Caco-2 (cell line): ENCODE measurements around the gene HCFC2. TPM values are rescaled to one million over a fixed set of nuclear protein-coding genes. Genes with fewer than 3 reads are reported as not detected.
A peak's percentile ranks its signal among the peaks of the same experiment; 100 is the strongest.

Experiments used
- BruUV-seq: library from RNA; stranded (reverse); fragments of 400-500 nt; replicated peaks from 2 replicates; lab custom pipeline; 2021; lab: Mats Ljungman, UMichigan
- CTCF ChIA-PET: fragments of 300-600 bp; sonication (Branson Sonifier 250); formaldehyde crosslinking; loops from one replicate; lab custom pipeline; 2022; ENCODE audit warnings: antibody characterized with exemption; lab: Charles Lee
- POLR2A ChIA-PET: fragments of 300-600 bp; sonication (Branson Sonifier 250); formaldehyde crosslinking; loops from one replicate; lab custom pipeline; 2022; ENCODE audit warnings: antibody characterized with exemption; lab: Charles Lee
- DNase-seq, 2 experiments: peaks; one replicate each; pipeline versions ENCODE4 v3.0.0 to v3.0.0-alpha.2; 2020 to 2022
- H3K27me3 ChIP-seq: replicated peaks from 2 replicates; pipeline ENCODE4 v1.6.0; 2011; ENCODE audit warnings: low read length; ENCODE audit not compliant: control insufficient read depth, insufficient read depth
- H3K36me3 ChIP-seq: 2 replicates; pipeline ENCODE4 v1.5.1; 2011; ENCODE audit warnings: low read length; ENCODE audit not compliant: control insufficient read depth, insufficient read depth
- H3K4me1 ChIP-seq: fragments of 250-450 bp; sonication (Bioruptor Pico); 2 replicates; pipeline ENCODE4 v1.5.1; 2020; ENCODE audit warnings: mild to moderate bottlenecking
- H3K4me3 ChIP-seq: 2 replicates; pipeline ENCODE4 v1.5.1; 2011; ENCODE audit warnings: low read depth, mild to moderate bottlenecking, control low read depth, low read length
- H3K9me3 ChIP-seq: fragments of 250-450 bp; sonication (Bioruptor Pico); 2 replicates; pipeline ENCODE4 v1.5.1; 2020; ENCODE audit warnings: mild to moderate bottlenecking, moderate library complexity
- H3K27ac Mint-ChIP-seq: one replicate; pipeline ENCODE4 v1.8.0; 2022; ENCODE audit warnings: mixed read lengths; ENCODE audit not compliant: unreplicated experiment
- H3K27me3 Mint-ChIP-seq: one replicate; pipeline ENCODE4 v1.8.0; 2022; ENCODE audit warnings: mixed read lengths; ENCODE audit not compliant: insufficient read depth, unreplicated experiment
- H3K36me3 Mint-ChIP-seq: one replicate; pipeline ENCODE4 v1.8.0; 2022; ENCODE audit warnings: mild to moderate bottlenecking, mixed read lengths; ENCODE audit not compliant: insufficient read depth, unreplicated experiment
- H3K4me1 Mint-ChIP-seq: one replicate; pipeline ENCODE4 v1.8.0; 2022; ENCODE audit warnings: low read depth, mixed read lengths; ENCODE audit not compliant: unreplicated experiment
- H3K4me3 Mint-ChIP-seq: one replicate; pipeline ENCODE4 v1.8.0; 2022; ENCODE audit warnings: mild to moderate bottlenecking, moderate library complexity, mixed read lengths; ENCODE audit not compliant: unreplicated experiment
- H3K9me3 Mint-ChIP-seq: one replicate; pipeline ENCODE4 v1.8.0; 2022; ENCODE audit warnings: mixed read lengths; ENCODE audit not compliant: unreplicated experiment
- CTCF ChIP-seq, 2 experiments: fragments of 200-600 bp in 1 of 2; IDR thresholded peaks; 1 replicate in 1 of 2; 2 replicates in 1 of 2; pipeline versions ENCODE4 v1.5.1 to v1.8.0; 2011 to 2022; ENCODE audit warnings: antibody characterized with exemption in 1 of 2, control low read depth in 1 of 2, inconsistent platforms in 1 of 2, low read depth in 1 of 2, low read length in 1 of 2, mild to moderate bottlenecking in 1 of 2, moderate library complexity in 1 of 2; ENCODE audit not compliant: insufficient read depth in 1 of 2, severe bottlenecking in 1 of 2, unreplicated experiment in 1 of 2
- intact Hi-C: fragments of 100-400 bp; cut with micrococcal nuclease; formaldehyde crosslinking; loops from one replicate; pipeline ENCODE4 v1.10.0; 2022; ENCODE audit not compliant: unreplicated experiment
- total RNA-seq: library from RNA; stranded (reverse); gene quantifications from 2 replicates; pipeline ENCODE4 v1.2.3, GENCODE V29; 2022

Gene HCFC2
- total RNA-seq, 1 experiment from 2014 or later, result 4.9 TPM

GRCh38 chr12:104055686-104056388 lies 8.5 kb upstream of the HCFC2 start:
- Histone ChIP-seq H3K4me3 (no peak overlapping the region), H3K36me3 (no peaks in the 10 kb centered on the region), H3K9me3 (no peaks in the 10 kb centered on the region), H3K27me3 (no peaks in the 10 kb centered on the region), H3K4me1 (no peaks in the 10 kb centered on the region)
- Mint-ChIP-seq H3K36me3 (no peaks in the 10 kb centered on the region), H3K27me3 (peaks cover 20% of the 10 kb centered on the region), H3K4me3 (no peak overlapping the region), H3K27ac (no peak overlapping the region), H3K9me3 (no peaks in the 10 kb centered on the region), H3K4me1 (no peaks in the 10 kb centered on the region)
- TF ChIP-seq CTCF (IDR thresholded peaks at IDR 0.05; ENCODE audit: insufficient read depth in 1 of 2, low read depth in 1 of 2, low read length in 1 of 2, severe bottlenecking in 1 of 2, unreplicated experiment in 1 of 2), result no peak
- DNase-seq, result no peak
- BruUV-seq, result no TSS peak
- POLR2A ChIA-PET, result no interaction called here
- CTCF ChIA-PET, result no interaction called here
- intact Hi-C loops, result no loop called here

- BruUV-seq, result no TSS peak
- ChIA-PET POLR2A (no interaction called here), CTCF (interaction anchor here (2.2 kb wide), 1 partner anchor 52 kb away, joined by 15 read pairs; no protein-coding TSS in a partner anchor)
- Mint-ChIP-seq H3K36me3 (no peaks in the 10 kb centered on the region), H3K4me1 (no peaks in the 10 kb centered on the region), H3K27me3 (peaks cover 20% of the 10 kb centered on the region), H3K27ac (no peak overlapping the region), H3K4me3 (no peak overlapping the region), H3K9me3 (no peaks in the 10 kb centered on the region)
- H3K4me3 ChIP-seq, result no peak overlapping the region
- TF ChIP-seq CTCF (IDR thresholded peaks at IDR 0.05; ENCODE audit: insufficient read depth in 1 of 2, low read depth in 1 of 2, low read length in 1 of 2, severe bottlenecking in 1 of 2, unreplicated experiment in 1 of 2), result no peak
- no peaks in the 10 kb centered on the region for H3K36me3 ChIP-seq
- intact Hi-C loops, result no loop called here
- no peak for DNase-seq
- H3K27me3 ChIP-seq, result no peaks in the 10 kb centered on the region
- H3K9me3 ChIP-seq, result no peaks in the 10 kb centered on the region
- no peaks in the 10 kb centered on the region for H3K4me1 ChIP-seq
Measured at GRCh38 chr12:104056419-104056972, 7.8 kb upstream of the HCFC2 start.

GRCh38 chr12:104057771-104058197 lies 6.5 kb upstream of the HCFC2 start:
- CTCF ChIA-PET, result interaction anchor here (2.2 kb wide), 1 partner anchor 51 kb away, joined by 15 read pairs; no protein-coding TSS in a partner anchor
- Mint-ChIP-seq H3K9me3 (no peaks in the 10 kb centered on the region), H3K4me3 (no peak overlapping the region), H3K27me3 (peaks cover 18% of the 10 kb centered on the region), H3K4me1 (no peaks in the 10 kb centered on the region), H3K36me3 (no peaks in the 10 kb centered on the region), H3K27ac (no peak overlapping the region)
- Histone ChIP-seq H3K9me3 (no peaks in the 10 kb centered on the region), H3K36me3 (no peaks in the 10 kb centered on the region), H3K4me1 (no peaks in the 10 kb centered on the region), H3K27me3 (no peaks in the 10 kb centered on the region), H3K4me3 (no peak overlapping the region)
- peak; percentile 49 to 61 for TF ChIP-seq CTCF (IDR thresholded peaks at IDR 0.05; ENCODE audit: insufficient read depth in 1 of 2, low read depth in 1 of 2, low read length in 1 of 2, severe bottlenecking in 1 of 2, unreplicated experiment in 1 of 2)
- no TSS peak for BruUV-seq
- DNase-seq, result no peak
- intact Hi-C loops, result loop anchor here (1.0 kb wide), 1 partner anchor 52 kb away; no protein-coding TSS in a partner anchor
- POLR2A ChIA-PET, result no interaction called here
